Hepatocyte (in vitro differentiated cells): ENCODE measurements around the gene PTGIS. TPM values are rescaled to one million over a fixed set of nuclear protein-coding genes. Genes with fewer than 3 reads are reported as not detected.
A peak's percentile ranks its signal among the peaks of the same experiment; 100 is the strongest.

Source experiments
- DNase-seq: peaks from one replicate; pipeline ENCODE4 v3.0.0-alpha.2; 2016; ENCODE audit warnings: low spot score
- H2AFZ ChIP-seq: fragments of 200-600 bp; sonication (generic); 2 replicates; pipeline ENCODE4 v1.6.0; 2016; ENCODE audit warnings: antibody characterized with exemption, mild to moderate bottlenecking
- H3K27ac ChIP-seq: fragments of 200-600 bp; sonication (generic); 2 replicates; pipeline ENCODE4 v1.5.1; 2016; ENCODE audit warnings: mild to moderate bottlenecking
- H3K27me3 ChIP-seq: fragments of 200-600 bp; sonication (generic); 2 replicates; pipeline ENCODE4 v1.6.1; 2016
- H3K36me3 ChIP-seq: fragments of 200-600 bp; sonication (generic); replicated peaks from 2 replicates; pipeline ENCODE4 v1.5.1; 2016; ENCODE audit warnings: low read depth; ENCODE audit not compliant: insufficient read depth
- H3K4me1 ChIP-seq: fragments of 200-600 bp; sonication (generic); 2 replicates; pipeline ENCODE4 v1.5.1; 2016; ENCODE audit warnings: mild to moderate bottlenecking, moderate library complexity; ENCODE audit not compliant: insufficient read depth
- H3K4me2 ChIP-seq: fragments of 200-600 bp; sonication (generic); 2 replicates; pipeline ENCODE4 v1.6.0; 2016
- H3K4me3 ChIP-seq: fragments of 200-600 bp; sonication (generic); 2 replicates; pipeline ENCODE4 v1.5.1; 2016; ENCODE audit warnings: mild to moderate bottlenecking
- H3K79me2 ChIP-seq: fragments of 200-600 bp; sonication (generic); 2 replicates; pipeline ENCODE4 v1.6.0; 2017; ENCODE audit warnings: mild to moderate bottlenecking
- H3K9me2 ChIP-seq: fragments of 200-600 bp; sonication (generic); replicated peaks from 2 replicates; pipeline ENCODE4 v1.6.0; 2017; ENCODE audit warnings: mild to moderate bottlenecking; ENCODE audit not compliant: insufficient read depth
- H3K9me3 ChIP-seq: fragments of 200-600 bp; sonication (generic); 2 replicates; pipeline ENCODE4 v1.5.1; 2016; ENCODE audit warnings: low read depth, mild to moderate bottlenecking
- H4K20me1 ChIP-seq: fragments of 200-600 bp; sonication (generic); 2 replicates; pipeline ENCODE4 v1.6.0; 2016; ENCODE audit warnings: mild to moderate bottlenecking; ENCODE audit not compliant: insufficient read depth, poor library complexity, severe bottlenecking
- EZH2 ChIP-seq: fragments of 200-600 bp; sonication (generic); IDR thresholded peaks from 2 replicates; pipeline ENCODE4 v1.6.1; 2016; ENCODE audit warnings: antibody characterized with exemption, mild to moderate bottlenecking, borderline replicate concordance
- EZH2phosphoT487 ChIP-seq: fragments of 200-600 bp; sonication (generic); IDR thresholded peaks from one replicate; pipeline ENCODE4 v1.6.1; 2018; ENCODE audit warnings: antibody characterized with exemption, mild to moderate bottlenecking, low read depth, moderate library complexity; ENCODE audit not compliant: unreplicated experiment, severe bottlenecking
- WGBS: methylation state at CpG from one replicate; pipeline ENCODE4 v1.1.6; 2016; ENCODE audit warnings: low lambda C conversion rate; ENCODE audit errors: missing lambda C conversion rate; 5-methylcytosine and 5-hydroxymethylcytosine counted together
- polyA plus RNA-seq: library from polyadenylated mRNA; unstranded; fragments of >200 nt; fragmentation: Nextera tagmentation; extraction: Ambion mirVana; gene quantifications from 2 replicates; pipeline ENCODE4 v1.2.1, GENCODE V29; 2016
- total RNA-seq: library from RNA; depleted of rRNA; stranded (reverse); fragments of >200 nt; gene quantifications from 2 replicates; pipeline ENCODE4 v1.2.3, GENCODE V29; 2014
- TF ChIP-seq, protein P1 (sequence below): fragments of 200-600 bp; sonication (generic); IDR thresholded peaks from 2 replicates; pipeline ENCODE4 v1.5.1; 2016; ENCODE audit warnings: antibody characterized with exemption, mild to moderate bottlenecking; ENCODE audit not compliant: poor library complexity

The PTGIS gene
- total and polyA plus RNA-seq, 2 experiments from 2014 or later = 25.4 to 26.1 TPM

DNA sequence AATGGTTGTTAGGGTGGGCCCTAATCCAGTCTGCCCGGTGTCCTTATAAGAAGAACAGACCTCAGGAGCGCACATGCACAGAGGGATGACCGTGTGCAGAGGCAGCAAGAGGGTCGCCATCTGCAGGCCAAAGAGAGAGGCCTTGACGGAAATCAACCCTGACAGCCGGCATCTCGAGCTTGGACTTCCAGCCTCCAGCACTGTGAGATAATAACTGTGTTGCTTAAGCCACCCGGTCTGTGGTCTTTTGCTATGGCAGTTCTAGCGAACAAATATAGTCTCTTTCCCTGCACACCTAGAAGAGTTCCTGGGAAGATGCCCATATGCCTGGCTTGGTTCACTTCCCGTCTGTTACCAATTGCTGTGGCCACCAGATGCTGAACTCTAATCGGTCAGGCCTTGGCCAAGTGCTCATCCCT lies 35.3 kb upstream of the PTGIS start:
- H4K20me1 ChIP-seq = no peaks in the 10 kb centered on the region

GRCh38 chr20:49602345-49603208 lies 34.6 kb upstream of the PTGIS start:
- Histone ChIP-seq H3K27ac (no peak overlapping the region), H3K4me3 (no peak overlapping the region), H2AFZ (no peak overlapping the region), H3K36me3 (no peaks in the 10 kb centered on the region), H3K4me1 (peaks cover 18% of the 10 kb centered on the region), H3K4me2 (no peak overlapping the region), H3K9me2 (no peaks in the 10 kb centered on the region), H3K79me2 (no peaks in the 10 kb centered on the region), H4K20me1 (no peaks in the 10 kb centered on the region), H3K9me3 (no peaks in the 10 kb centered on the region), H3K27me3 (no peaks in the 10 kb centered on the region)
- WGBS = 91% methylated on average over 9 of the region's 9 CpGs
- DNase-seq = no peak
- TF ChIP-seq, protein P1, sequence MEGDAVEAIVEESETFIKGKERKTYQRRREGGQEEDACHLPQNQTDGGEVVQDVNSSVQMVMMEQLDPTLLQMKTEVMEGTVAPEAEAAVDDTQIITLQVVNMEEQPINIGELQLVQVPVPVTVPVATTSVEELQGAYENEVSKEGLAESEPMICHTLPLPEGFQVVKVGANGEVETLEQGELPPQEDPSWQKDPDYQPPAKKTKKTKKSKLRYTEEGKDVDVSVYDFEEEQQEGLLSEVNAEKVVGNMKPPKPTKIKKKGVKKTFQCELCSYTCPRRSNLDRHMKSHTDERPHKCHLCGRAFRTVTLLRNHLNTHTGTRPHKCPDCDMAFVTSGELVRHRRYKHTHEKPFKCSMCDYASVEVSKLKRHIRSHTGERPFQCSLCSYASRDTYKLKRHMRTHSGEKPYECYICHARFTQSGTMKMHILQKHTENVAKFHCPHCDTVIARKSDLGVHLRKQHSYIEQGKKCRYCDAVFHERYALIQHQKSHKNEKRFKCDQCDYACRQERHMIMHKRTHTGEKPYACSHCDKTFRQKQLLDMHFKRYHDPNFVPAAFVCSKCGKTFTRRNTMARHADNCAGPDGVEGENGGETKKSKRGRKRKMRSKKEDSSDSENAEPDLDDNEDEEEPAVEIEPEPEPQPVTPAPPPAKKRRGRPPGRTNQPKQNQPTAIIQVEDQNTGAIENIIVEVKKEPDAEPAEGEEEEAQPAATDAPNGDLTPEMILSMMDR = no peak

More for the DNA sequence above, 35.3 kb upstream of the PTGIS start:
- H3K4me1 ChIP-seq = peaks cover 18% of the 10 kb centered on the region
- TF ChIP-seq EZH2 = no peak
- TF ChIP-seq EZH2phosphoT487 = no peak
- TF ChIP-seq, protein P1 = peak; percentile 43
- 54% methylated on average over 11 of the region's 11 CpGs for WGBS
- no peaks in the 10 kb centered on the region for H3K27me3 ChIP-seq
- DNase-seq = peak; percentile 59
- no peaks in the 10 kb centered on the region for H3K9me2 ChIP-seq
- H3K4me3 ChIP-seq = no peak overlapping the region
- no peak overlapping the region for H3K4me2 ChIP-seq
- no peaks in the 10 kb centered on the region for H3K9me3 ChIP-seq
- no peak overlapping the region for H3K27ac ChIP-seq
- no peaks in the 10 kb centered on the region for H3K36me3 ChIP-seq
- no peaks in the 10 kb centered on the region for H3K79me2 ChIP-seq
- H2AFZ ChIP-seq = no peak overlapping the region

- Histone ChIP-seq H3K27me3 (no peaks in the 10 kb centered on the region), H3K27ac (peak overlapping the region; percentile 91), H3K36me3 (no peaks in the 10 kb centered on the region), H3K4me3 (no peak overlapping the region), H3K9me3 (no peaks in the 10 kb centered on the region), H2AFZ (no peak overlapping the region), H3K9me2 (no peaks in the 10 kb centered on the region), H4K20me1 (no peaks in the 10 kb centered on the region), H3K4me1 (peaks cover 18% of the 10 kb centered on the region), H3K4me2 (no peak overlapping the region), H3K79me2 (no peaks in the 10 kb centered on the region)
- TF ChIP-seq EZH2phosphoT487 (no peak), EZH2 (no peak)
- TF ChIP-seq, protein P1 = no peak
- WGBS = 93% methylated on average over 5 of the region's 5 CpGs
- DNase-seq = no peak
Observed at GRCh38 chr20:49601153-49601924, 33.4 kb upstream of the PTGIS start.
